ENCODE results near the gene TBXA2R. TPM values are rescaled to one million over a fixed set of nuclear protein-coding genes. Genes with fewer than 3 reads are reported as not detected.

TBXA2R gene
- total and polyA plus RNA-seq, 4 donors = 0.79 to 3.9 (median 2.2) TPM

- H3K27ac ChIP-seq (ENCODE audit: low read depth, low read length) = no peak overlapping the region
Measured at GRCh38 chr19:3641515-3642269, 35.0 kb upstream of the TBXA2R start.

GRCh38 chr19:3639479-3639878 lies 32.8 kb upstream of the TBXA2R start:
- no peaks in the 10 kb centered on the region for H3K27me3 ChIP-seq (ENCODE audit: control insufficient read depth, insufficient read depth, low read length)

More at GRCh38 chr19:3641515-3642269, 35.0 kb upstream of the TBXA2R start:
- H3K9me3 ChIP-seq (ENCODE audit: control insufficient read depth, insufficient read depth, low read length) = no peaks in the 10 kb centered on the region
- no peaks in the 10 kb centered on the region for H3K27me3 ChIP-seq (ENCODE audit: control insufficient read depth, insufficient read depth, low read length)
- WGBS (ENCODE audit: insufficient coverage) = 96% methylated on average over 25 of the region's 28 CpGs
- no peak for DNase-seq (ENCODE audit: low read depth in 4 of 6, low spot score in 6 of 6)
- peaks cover 22% of the 10 kb centered on the region for H3K4me1 ChIP-seq (ENCODE audit: control insufficient read depth, insufficient read depth, low read length)
- H3K4me3 ChIP-seq (ENCODE audit: low read depth, low read length) = no peak overlapping the region
- peaks cover 98% of the 10 kb centered on the region for H3K36me3 ChIP-seq (ENCODE audit: control insufficient read depth, insufficient read depth, low read length)

GRCh38 chr19:3638208-3639193 lies 31.8 kb upstream of the TBXA2R start:
- no peaks in the 10 kb centered on the region for H3K9me3 ChIP-seq (ENCODE audit: control insufficient read depth, insufficient read depth, low read length)
- H3K4me1 ChIP-seq (ENCODE audit: control insufficient read depth, insufficient read depth, low read length) = no peaks in the 10 kb centered on the region
- 91% methylated on average over 55 of the region's 55 CpGs for WGBS (ENCODE audit: insufficient coverage)
- no peak overlapping the region for H3K27ac ChIP-seq (ENCODE audit: low read depth, low read length)
- no peaks in the 10 kb centered on the region for H3K27me3 ChIP-seq (ENCODE audit: control insufficient read depth, insufficient read depth, low read length)
- H3K36me3 ChIP-seq (ENCODE audit: control insufficient read depth, insufficient read depth, low read length) = peaks cover 92% of the 10 kb centered on the region
- DNase-seq (ENCODE audit: low read depth in 4 of 6, low spot score in 6 of 6) = no peak
- H3K4me3 ChIP-seq (ENCODE audit: low read depth, low read length) = no peak overlapping the region

More at GRCh38 chr19:3639479-3639878, 32.8 kb upstream of the TBXA2R start:
- 96% methylated on average over 10 of the region's 13 CpGs for WGBS (ENCODE audit: insufficient coverage)
- H3K27ac ChIP-seq (ENCODE audit: low read depth, low read length) = no peak overlapping the region
- peaks cover 92% of the 10 kb centered on the region for H3K36me3 ChIP-seq (ENCODE audit: control insufficient read depth, insufficient read depth, low read length)
- H3K4me3 ChIP-seq (ENCODE audit: low read depth, low read length) = no peak overlapping the region
- no peaks in the 10 kb centered on the region for H3K9me3 ChIP-seq (ENCODE audit: control insufficient read depth, insufficient read depth, low read length)
- no peak for DNase-seq (ENCODE audit: low read depth in 4 of 6, low spot score in 6 of 6)
- H3K4me1 ChIP-seq (ENCODE audit: control insufficient read depth, insufficient read depth, low read length) = peaks cover 9% of the 10 kb centered on the region

- Histone ChIP-seq H3K9me3 (ENCODE audit: control insufficient read depth, insufficient read depth, low read length) (no peaks in the 10 kb centered on the region), H3K36me3 (ENCODE audit: control insufficient read depth, insufficient read depth, low read length) (peaks cover 92% of the 10 kb centered on the region), H3K27ac (ENCODE audit: low read depth, low read length) (no peak overlapping the region), H3K4me1 (ENCODE audit: control insufficient read depth, insufficient read depth, low read length) (no peaks in the 10 kb centered on the region), H3K27me3 (ENCODE audit: control insufficient read depth, insufficient read depth, low read length) (no peaks in the 10 kb centered on the region), H3K4me3 (ENCODE audit: low read depth, low read length) (no peak overlapping the region)
- 95% methylated on average over 22 of the region's 23 CpGs for WGBS (ENCODE audit: insufficient coverage)
- DNase-seq (ENCODE audit: low read depth in 4 of 6, low spot score in 6 of 6) = no peak
Measured at GRCh38 chr19:3637621-3638020, 30.9 kb upstream of the TBXA2R start.

- DNase-seq (ENCODE audit: low read depth in 4 of 6, low spot score in 6 of 6) = no peak
- H3K36me3 ChIP-seq (ENCODE audit: control insufficient read depth, insufficient read depth, low read length) = peaks cover 92% of the 10 kb centered on the region
- no peak overlapping the region for H3K4me3 ChIP-seq (ENCODE audit: low read depth, low read length)
- no peaks in the 10 kb centered on the region for H3K9me3 ChIP-seq (ENCODE audit: control insufficient read depth, insufficient read depth, low read length)
- H3K4me1 ChIP-seq (ENCODE audit: control insufficient read depth, insufficient read depth, low read length) = no peaks in the 10 kb centered on the region
- H3K27ac ChIP-seq (ENCODE audit: low read depth, low read length) = no peak overlapping the region
- H3K27me3 ChIP-seq (ENCODE audit: control insufficient read depth, insufficient read depth, low read length) = no peaks in the 10 kb centered on the region
- WGBS (ENCODE audit: insufficient coverage) = 94% methylated on average over 20 of the region's 20 CpGs
Measured at GRCh38 chr19:3636962-3637361, 30.3 kb upstream of the TBXA2R start.

GRCh38 chr19:3636506-3636905 lies 29.8 kb upstream of the TBXA2R start:
- Histone ChIP-seq H3K4me1 (ENCODE audit: control insufficient read depth, insufficient read depth, low read length) (no peaks in the 10 kb centered on the region), H3K4me3 (ENCODE audit: low read depth, low read length) (no peak overlapping the region), H3K27ac (ENCODE audit: low read depth, low read length) (no peak overlapping the region), H3K9me3 (ENCODE audit: control insufficient read depth, insufficient read depth, low read length) (no peaks in the 10 kb centered on the region), H3K27me3 (ENCODE audit: control insufficient read depth, insufficient read depth, low read length) (no peaks in the 10 kb centered on the region), H3K36me3 (ENCODE audit: control insufficient read depth, insufficient read depth, low read length) (peaks cover 92% of the 10 kb centered on the region)
- no peak for DNase-seq (ENCODE audit: low read depth in 4 of 6, low spot score in 6 of 6)
- WGBS (ENCODE audit: insufficient coverage) = 85% methylated on average over 20 of the region's 20 CpGs

GRCh38 chr19:3634496-3635045 lies 27.9 kb upstream of the TBXA2R start:
- Histone ChIP-seq H3K4me3 (ENCODE audit: low read depth, low read length) (no peak overlapping the region), H3K27me3 (ENCODE audit: control insufficient read depth, insufficient read depth, low read length) (no peaks in the 10 kb centered on the region), H3K27ac (ENCODE audit: low read depth, low read length) (no peak overlapping the region), H3K9me3 (ENCODE audit: control insufficient read depth, insufficient read depth, low read length) (no peaks in the 10 kb centered on the region), H3K36me3 (ENCODE audit: control insufficient read depth, insufficient read depth, low read length) (peaks cover 93% of the 10 kb centered on the region), H3K4me1 (ENCODE audit: control insufficient read depth, insufficient read depth, low read length) (no peaks in the 10 kb centered on the region)
- 96% methylated on average over 19 of the region's 19 CpGs for WGBS (ENCODE audit: insufficient coverage)
- DNase-seq (ENCODE audit: low read depth in 4 of 6, low spot score in 6 of 6) = no peak

GRCh38 chr19:3633559-3633988 lies 26.9 kb upstream of the TBXA2R start:
- no peaks in the 10 kb centered on the region for H3K4me1 ChIP-seq (ENCODE audit: control insufficient read depth, insufficient read depth, low read length)
- no peak overlapping the region for H3K4me3 ChIP-seq (ENCODE audit: low read depth, low read length)
- DNase-seq (ENCODE audit: low read depth in 4 of 6, low spot score in 6 of 6) = no peak
- H3K36me3 ChIP-seq (ENCODE audit: control insufficient read depth, insufficient read depth, low read length) = peaks cover 83% of the 10 kb centered on the region
- WGBS (ENCODE audit: insufficient coverage) = 90% methylated on average over 20 of the region's 22 CpGs
- no peak overlapping the region for H3K27ac ChIP-seq (ENCODE audit: low read depth, low read length)
- no peaks in the 10 kb centered on the region for H3K27me3 ChIP-seq (ENCODE audit: control insufficient read depth, insufficient read depth, low read length)
- H3K9me3 ChIP-seq (ENCODE audit: control insufficient read depth, insufficient read depth, low read length) = no peaks in the 10 kb centered on the region

GRCh38 chr19:3632739-3633558 lies 26.3 kb upstream of the TBXA2R start:
- no peaks in the 10 kb centered on the region for H3K27me3 ChIP-seq (ENCODE audit: control insufficient read depth, insufficient read depth, low read length)
- no peaks in the 10 kb centered on the region for H3K4me1 ChIP-seq (ENCODE audit: control insufficient read depth, insufficient read depth, low read length)
- no peak overlapping the region for H3K27ac ChIP-seq (ENCODE audit: low read depth, low read length)
- DNase-seq (ENCODE audit: low read depth in 4 of 6, low spot score in 6 of 6) = no peak
- WGBS (ENCODE audit: insufficient coverage) = 88% methylated on average over 49 of the region's 50 CpGs
- H3K4me3 ChIP-seq (ENCODE audit: low read depth, low read length) = no peak overlapping the region
- no peaks in the 10 kb centered on the region for H3K9me3 ChIP-seq (ENCODE audit: control insufficient read depth, insufficient read depth, low read length)
- peaks cover 76% of the 10 kb centered on the region for H3K36me3 ChIP-seq (ENCODE audit: control insufficient read depth, insufficient read depth, low read length)

Data from spinal cord (tissue), 10 donors.